Astrocyte (in vitro differentiated cells and primary cell): ENCODE results near the gene CACNB4. TPM values are rescaled to one million over a fixed set of nuclear protein-coding genes. Genes with fewer than 3 reads are reported as not detected.

Source experiments
- DNase-seq: peaks from one replicate; pipeline ENCODE4 v3.0.0-alpha.2; 2010; ENCODE audit warnings: low read depth
- FAIRE-seq: peaks from 2 replicates; lab custom pipeline; 2011; peaks lifted over from hg19 to GRCh38; lab: Jason Lieb, UNC
- H2AFZ ChIP-seq: 2 replicates; pipeline ENCODE4 v1.6.0; 2012; ENCODE audit warnings: low read depth, low read length, inconsistent platforms
- H3K27ac ChIP-seq: 2 replicates; pipeline ENCODE4 v1.5.1; 2011; ENCODE audit warnings: low read depth, low read length, inconsistent platforms
- H3K27me3 ChIP-seq: 2 replicates; pipeline ENCODE4 v1.6.0; 2011; ENCODE audit warnings: low read length, inconsistent platforms; ENCODE audit not compliant: insufficient read depth
- H3K36me3 ChIP-seq: 2 replicates; pipeline ENCODE4 v1.5.1; 2011; ENCODE audit warnings: low read length, inconsistent platforms; ENCODE audit not compliant: insufficient read depth
- H3K4me1 ChIP-seq: 2 replicates; pipeline ENCODE4 v1.5.1; 2011; ENCODE audit warnings: low read length, inconsistent platforms; ENCODE audit not compliant: insufficient read depth
- H3K4me2 ChIP-seq: 2 replicates; pipeline ENCODE4 v1.6.0; 2012; ENCODE audit warnings: low read length, inconsistent platforms
- H3K4me3 ChIP-seq: 2 replicates; pipeline ENCODE4 v1.5.1; 2011; ENCODE audit warnings: low read depth, mild to moderate bottlenecking, low read length, inconsistent platforms; ENCODE audit not compliant: insufficient read depth
- H3K79me2 ChIP-seq: 2 replicates; pipeline ENCODE4 v1.6.0; 2012; ENCODE audit warnings: mild to moderate bottlenecking, low read length, inconsistent platforms; ENCODE audit not compliant: insufficient read depth
- H3K9ac ChIP-seq: 2 replicates; pipeline ENCODE4 v1.6.0; 2012; ENCODE audit warnings: mild to moderate bottlenecking, low read length, inconsistent platforms
- H3K9me3 ChIP-seq: 2 replicates; pipeline ENCODE4 v1.5.1; 2012; ENCODE audit warnings: low read depth, mild to moderate bottlenecking, low read length, inconsistent platforms; ENCODE audit not compliant: insufficient read depth
- H4K20me1 ChIP-seq: 2 replicates; pipeline ENCODE4 v1.6.0; 2012; ENCODE audit warnings: low read length, inconsistent platforms; ENCODE audit not compliant: insufficient read depth
- H3K27ac Mint-ChIP-seq: one replicate; pipeline ENCODE4 v1.8.0; 2021; ENCODE audit warnings: mild to moderate bottlenecking, mixed read lengths; ENCODE audit not compliant: unreplicated experiment
- H3K27me3 Mint-ChIP-seq: one replicate; pipeline ENCODE4 v1.8.0; 2021; ENCODE audit warnings: low read depth, mixed read lengths; ENCODE audit not compliant: unreplicated experiment
- H3K36me3 Mint-ChIP-seq: one replicate; pipeline ENCODE4 v1.8.0; 2021; ENCODE audit warnings: low read depth, mixed read lengths; ENCODE audit not compliant: unreplicated experiment
- H3K4me1 Mint-ChIP-seq: one replicate; pipeline ENCODE4 v1.8.0; 2021; ENCODE audit warnings: low read depth, mixed read lengths; ENCODE audit not compliant: unreplicated experiment
- H3K4me3 Mint-ChIP-seq: one replicate; pipeline ENCODE4 v1.8.0; 2021; ENCODE audit warnings: mild to moderate bottlenecking, moderate library complexity, mixed read lengths; ENCODE audit not compliant: unreplicated experiment
- H3K9me3 Mint-ChIP-seq: one replicate; pipeline ENCODE4 v1.8.0; 2021; ENCODE audit warnings: mild to moderate bottlenecking, mixed read lengths; ENCODE audit not compliant: unreplicated experiment
- EZH2 ChIP-seq: IDR thresholded peaks from 2 replicates; pipeline ENCODE4 v1.6.1; 2012; ENCODE audit warnings: mild to moderate bottlenecking, low read length, inconsistent platforms; ENCODE audit not compliant: insufficient read depth
- total RNA-seq: library from RNA; stranded (reverse); gene quantifications from 2 replicates; pipeline ENCODE4 v1.2.1, GENCODE V29; 2021
- TF ChIP-seq, protein P1 (sequence below): IDR thresholded peaks from 2 replicates; pipeline ENCODE4 v1.5.1; 2011; ENCODE audit warnings: low read depth, mild to moderate bottlenecking, inconsistent platforms, low read length, moderate library complexity; ENCODE audit not compliant: insufficient read depth

CACNB4 gene
- total RNA-seq, 1 donor from 2014 or later: 1.8 TPM

DNA sequence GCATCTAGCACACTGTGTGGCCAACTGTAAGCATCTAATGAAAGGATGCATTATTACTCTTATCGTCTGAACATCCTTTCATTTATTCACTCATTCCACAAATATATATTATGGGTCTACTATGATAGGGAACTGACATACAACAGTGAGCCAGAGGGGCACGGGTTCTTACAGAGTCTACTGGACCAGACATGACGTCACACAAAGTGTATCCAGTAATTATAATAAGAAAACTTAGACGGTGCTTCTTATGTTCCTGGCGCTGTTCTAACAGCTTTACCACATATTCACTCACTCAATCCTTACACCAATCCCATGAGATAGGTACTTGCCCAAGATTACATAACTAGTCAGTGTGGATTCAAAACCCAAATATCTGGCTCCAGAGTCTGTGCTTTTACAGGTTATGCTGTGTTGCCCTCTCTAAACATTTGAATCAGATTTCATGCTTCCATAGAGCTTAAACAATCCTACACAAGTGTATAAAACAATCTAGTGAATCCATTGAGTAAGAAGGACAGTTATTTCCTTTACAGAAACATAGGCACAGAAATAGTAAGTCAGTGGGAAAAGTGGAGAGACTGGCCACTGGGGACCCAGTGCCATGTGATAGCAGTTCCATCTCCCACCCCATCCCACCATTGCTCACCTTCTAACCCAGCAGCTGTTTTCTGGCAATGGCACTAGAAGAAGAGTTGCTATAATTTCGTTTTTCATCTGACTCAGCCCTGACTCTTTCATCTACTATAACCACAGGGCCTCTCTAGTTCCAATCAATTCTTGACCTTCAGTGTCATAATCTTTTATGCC lies 246.4 kb downstream of the CACNB4 start:
- H3K9ac ChIP-seq: no peak overlapping the region
- H3K4me3 ChIP-seq: no peak overlapping the region
- no peaks in the 10 kb centered on the region for H4K20me1 ChIP-seq
- Mint-ChIP-seq H3K4me3 (no peak overlapping the region), H3K27ac (peak overlapping the region; percentile 34), H3K9me3 (no peaks in the 10 kb centered on the region), H3K36me3 (no peaks in the 10 kb centered on the region), H3K27me3 (no peaks in the 10 kb centered on the region), H3K4me1 (peaks cover 20% of the 10 kb centered on the region)
- TF ChIP-seq, protein P1, sequence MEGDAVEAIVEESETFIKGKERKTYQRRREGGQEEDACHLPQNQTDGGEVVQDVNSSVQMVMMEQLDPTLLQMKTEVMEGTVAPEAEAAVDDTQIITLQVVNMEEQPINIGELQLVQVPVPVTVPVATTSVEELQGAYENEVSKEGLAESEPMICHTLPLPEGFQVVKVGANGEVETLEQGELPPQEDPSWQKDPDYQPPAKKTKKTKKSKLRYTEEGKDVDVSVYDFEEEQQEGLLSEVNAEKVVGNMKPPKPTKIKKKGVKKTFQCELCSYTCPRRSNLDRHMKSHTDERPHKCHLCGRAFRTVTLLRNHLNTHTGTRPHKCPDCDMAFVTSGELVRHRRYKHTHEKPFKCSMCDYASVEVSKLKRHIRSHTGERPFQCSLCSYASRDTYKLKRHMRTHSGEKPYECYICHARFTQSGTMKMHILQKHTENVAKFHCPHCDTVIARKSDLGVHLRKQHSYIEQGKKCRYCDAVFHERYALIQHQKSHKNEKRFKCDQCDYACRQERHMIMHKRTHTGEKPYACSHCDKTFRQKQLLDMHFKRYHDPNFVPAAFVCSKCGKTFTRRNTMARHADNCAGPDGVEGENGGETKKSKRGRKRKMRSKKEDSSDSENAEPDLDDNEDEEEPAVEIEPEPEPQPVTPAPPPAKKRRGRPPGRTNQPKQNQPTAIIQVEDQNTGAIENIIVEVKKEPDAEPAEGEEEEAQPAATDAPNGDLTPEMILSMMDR: no peak
- TF ChIP-seq EZH2: no peak
- DNase-seq (peak; percentile 6), FAIRE-seq (no peak)
- H3K27me3 ChIP-seq: no peaks in the 10 kb centered on the region
- peak overlapping the region; percentile 3 for H3K27ac ChIP-seq
- H3K4me2 ChIP-seq: no peak overlapping the region
- no peak overlapping the region for H2AFZ ChIP-seq
- H3K36me3 ChIP-seq: no peaks in the 10 kb centered on the region
- H3K4me1 ChIP-seq: peaks cover 12% of the 10 kb centered on the region
- H3K9me3 ChIP-seq: no peaks in the 10 kb centered on the region
- no peaks in the 10 kb centered on the region for H3K79me2 ChIP-seq

DNA sequence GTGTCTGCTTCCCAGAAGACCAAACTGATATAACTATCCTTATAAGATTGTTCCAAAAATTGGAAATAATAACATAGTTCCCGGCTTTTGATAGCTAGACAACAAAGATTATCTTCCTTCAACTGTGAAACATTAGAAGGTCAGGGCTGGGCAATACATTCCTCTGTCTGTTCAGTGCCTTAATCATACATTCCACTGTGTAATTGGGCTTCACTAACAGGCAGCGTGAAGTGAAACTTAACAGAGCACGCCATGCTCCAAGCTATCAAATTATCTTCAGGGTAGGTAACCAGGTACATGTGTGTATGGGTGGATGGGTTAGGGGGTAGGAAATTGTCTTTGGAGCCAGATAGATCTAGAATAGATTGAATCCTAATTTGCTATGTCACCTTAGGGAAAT lies 247.1 kb downstream of the CACNB4 start:
- H3K4me1 Mint-ChIP-seq: peaks cover 20% of the 10 kb centered on the region
- Histone ChIP-seq H3K4me3 (no peak overlapping the region), H3K27ac (no peak overlapping the region), H2AFZ (no peak overlapping the region), H4K20me1 (no peaks in the 10 kb centered on the region), H3K4me2 (peak overlapping the region; percentile 42), H3K9ac (no peak overlapping the region), H3K9me3 (no peaks in the 10 kb centered on the region), H3K27me3 (no peaks in the 10 kb centered on the region), H3K4me1 (peaks cover 12% of the 10 kb centered on the region), H3K36me3 (no peaks in the 10 kb centered on the region), H3K79me2 (no peaks in the 10 kb centered on the region)
- H3K27me3 Mint-ChIP-seq: no peaks in the 10 kb centered on the region
- no peak overlapping the region for H3K4me3 Mint-ChIP-seq
- no peak for TF ChIP-seq EZH2
- TF ChIP-seq, protein P1: no peak
- no peaks in the 10 kb centered on the region for H3K9me3 Mint-ChIP-seq
- no peaks in the 10 kb centered on the region for H3K36me3 Mint-ChIP-seq
- FAIRE-seq (no peak), DNase-seq (peak; percentile 73)
- peak overlapping the region; percentile 50 for H3K27ac Mint-ChIP-seq
